IPS-15b (cell line): Measurements from ENCODE around the gene TIMD4.
"Not testable (repeated sequence)": the region's sequence is repeated elsewhere in the genome, so short reads cannot be mapped to it uniquely, and the experiment has no call there.

Experiments
- H3K27me3 ChIP-seq: one replicate; pipeline ENCODE4 v1.6.1; 2013; ENCODE audit warnings: low read length; ENCODE audit not compliant: control insufficient read depth, insufficient read depth
- H3K36me3 ChIP-seq: one replicate; pipeline ENCODE4 v1.6.1; 2013; ENCODE audit warnings: low read length; ENCODE audit not compliant: control insufficient read depth, insufficient read depth
- H3K4me1 ChIP-seq: one replicate; pipeline ENCODE4 v1.6.1; 2013; ENCODE audit warnings: mild to moderate bottlenecking, low read length; ENCODE audit not compliant: control insufficient read depth, insufficient read depth
- H3K4me3 ChIP-seq: one replicate; pipeline ENCODE4 v1.5.1; 2013; ENCODE audit warnings: low read depth, low read length
- H3K9ac ChIP-seq: one replicate; pipeline ENCODE4 v1.6.1; 2013; ENCODE audit warnings: low read depth, mild to moderate bottlenecking, low read length
- H3K9me3 ChIP-seq: one replicate; pipeline ENCODE4 v1.6.1; 2013; ENCODE audit warnings: mild to moderate bottlenecking, low read length; ENCODE audit not compliant: control insufficient read depth, insufficient read depth

The TIMD4 gene

GRCh38 chr5:156963125-156963524 lies at the start of gene TIMD4:
Gene TIMD4, minus strand, starts transcription at chr5:156963226. Its CDS starts 28 bp downstream, at chr5:156963198.
- no peaks in the 10 kb centered on the region for H3K9me3 ChIP-seq
- H3K36me3 ChIP-seq: no peaks in the 10 kb centered on the region
- no peaks in the 10 kb centered on the region for H3K27me3 ChIP-seq
- H3K4me3 ChIP-seq: no peak within 1 kb of the TSS
- H3K9ac ChIP-seq: no peak within 1 kb of the TSS
- H3K4me1 ChIP-seq: no peaks in the 10 kb centered on the region

DNA sequence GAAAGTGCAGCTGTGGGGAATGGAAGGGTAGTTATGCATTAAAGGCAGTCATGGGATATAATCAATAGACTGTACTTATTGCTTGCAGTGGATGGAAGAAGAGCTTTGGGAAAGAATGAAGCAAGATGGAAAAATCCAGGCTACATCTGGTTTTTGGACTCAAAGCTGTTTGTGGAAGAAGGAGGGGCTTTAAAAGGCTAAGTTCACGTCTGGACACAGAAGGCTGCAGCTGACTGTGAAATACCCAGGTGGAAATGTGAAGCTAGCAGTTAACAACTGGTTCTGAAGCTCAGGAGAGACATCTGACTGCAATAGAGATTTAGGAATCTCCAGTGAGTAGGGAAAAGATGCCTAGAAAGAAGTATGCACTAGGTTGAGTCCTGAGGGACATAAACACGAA lies 43.2 kb upstream of the TIMD4 start:
- no peak overlapping the region for H3K9ac ChIP-seq
- no peaks in the 10 kb centered on the region for H3K4me1 ChIP-seq
- no peak overlapping the region for H3K4me3 ChIP-seq
- no peaks in the 10 kb centered on the region for H3K36me3 ChIP-seq
- H3K27me3 ChIP-seq: no peaks in the 10 kb centered on the region
- H3K9me3 ChIP-seq: no peaks in the 10 kb centered on the region

DNA sequence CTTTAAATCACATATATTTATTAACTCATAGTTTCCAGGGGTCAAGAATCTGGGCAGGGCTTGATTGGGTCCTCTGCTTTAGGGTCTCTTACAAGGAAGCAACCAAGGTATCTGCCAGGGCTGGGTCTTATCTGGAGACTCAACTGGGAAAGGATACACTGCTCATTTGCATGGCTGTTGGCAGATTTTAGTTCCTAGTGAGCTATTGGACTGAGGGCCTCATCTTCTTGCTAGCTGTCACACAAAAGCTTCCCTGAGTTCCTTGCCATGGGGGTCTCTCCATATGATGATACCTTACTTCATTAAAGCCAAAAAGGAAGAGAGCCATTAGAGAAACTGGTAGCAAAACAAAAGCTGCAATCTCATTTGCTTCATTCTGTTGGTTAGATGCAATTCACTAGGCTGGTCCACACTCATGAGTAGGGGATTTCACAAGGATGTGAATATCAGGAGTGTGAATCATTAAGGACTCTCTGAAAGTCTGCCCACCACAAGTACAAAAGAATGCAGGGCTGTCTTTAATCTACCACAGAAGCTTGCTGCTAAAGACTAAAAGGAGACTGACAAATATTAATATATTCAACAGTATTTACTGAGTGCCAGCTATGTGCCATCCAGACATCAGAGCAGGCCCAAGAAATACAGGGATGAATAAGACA lies 42.0 kb upstream of the TIMD4 start:
- H3K4me1 ChIP-seq: no peaks in the 10 kb centered on the region
- no peaks in the 10 kb centered on the region for H3K27me3 ChIP-seq
- no peak overlapping the region for H3K4me3 ChIP-seq
- no peaks in the 10 kb centered on the region for H3K36me3 ChIP-seq
- no peak overlapping the region for H3K9ac ChIP-seq
- no peaks in the 10 kb centered on the region for H3K9me3 ChIP-seq

DNA sequence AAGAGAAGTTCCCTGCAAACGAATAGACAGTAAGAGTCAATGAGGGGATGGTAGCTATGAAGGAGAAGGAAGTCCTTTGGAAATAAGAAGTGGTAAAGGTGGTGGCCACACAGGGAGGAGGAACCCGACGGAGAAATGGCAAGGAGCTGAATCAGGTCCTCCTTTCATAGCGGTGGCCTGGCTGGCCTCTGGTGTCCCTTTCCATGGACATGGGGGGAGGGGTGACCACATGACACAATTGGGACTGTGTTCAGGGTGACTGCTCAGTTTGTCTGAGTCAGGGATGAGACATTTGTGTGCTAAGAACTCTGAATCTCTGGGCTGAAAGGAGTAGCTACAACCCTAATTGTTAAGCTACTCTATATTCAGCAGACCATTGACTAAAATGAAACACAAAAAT lies 28.7 kb upstream of the TIMD4 start:
- H3K9ac ChIP-seq: no peak overlapping the region

DNA sequence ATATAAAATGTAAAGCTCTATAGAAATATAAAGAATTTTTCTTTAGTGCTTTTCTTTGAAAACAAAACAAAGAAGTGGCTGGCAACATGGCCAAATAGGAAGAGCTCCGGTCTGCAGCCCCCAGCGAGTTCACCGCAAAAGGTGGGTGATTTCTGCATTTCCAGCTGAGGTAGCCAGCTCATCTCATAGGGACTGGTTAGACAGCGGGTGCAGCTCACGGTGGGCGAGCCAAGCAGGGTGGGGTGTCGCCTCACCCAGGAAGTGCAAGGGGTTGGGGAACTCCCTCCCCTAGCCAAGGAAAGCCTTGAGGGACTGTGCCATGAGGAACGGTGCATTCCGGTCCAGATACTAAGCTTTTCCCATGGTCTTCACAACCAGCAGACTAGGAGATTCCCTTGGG lies 21.0 kb upstream of the TIMD4 start:
- Histone ChIP-seq H3K27me3 (no peaks in the 10 kb centered on the region), H3K4me1 (no peaks in the 10 kb centered on the region), H3K9ac (no peak overlapping the region), H3K4me3 (no peak overlapping the region), H3K36me3 (no peaks in the 10 kb centered on the region), H3K9me3 (no peaks in the 10 kb centered on the region)

More for the DNA sequence above, 28.7 kb upstream of the TIMD4 start:
- H3K4me3 ChIP-seq: no peak overlapping the region
- no peaks in the 10 kb centered on the region for H3K27me3 ChIP-seq
- H3K4me1 ChIP-seq: no peaks in the 10 kb centered on the region
- no peaks in the 10 kb centered on the region for H3K9me3 ChIP-seq
- H3K36me3 ChIP-seq: no peaks in the 10 kb centered on the region

- H3K9ac ChIP-seq: no peak overlapping the region
- no peaks in the 10 kb centered on the region for H3K9me3 ChIP-seq
- H3K4me3 ChIP-seq: no peak overlapping the region
- no peaks in the 10 kb centered on the region for H3K4me1 ChIP-seq
- H3K36me3 ChIP-seq: no peaks in the 10 kb centered on the region
- H3K27me3 ChIP-seq: no peaks in the 10 kb centered on the region
Observed at GRCh38 chr5:156981481-156981880, 18.5 kb upstream of the TIMD4 start.

DNA sequence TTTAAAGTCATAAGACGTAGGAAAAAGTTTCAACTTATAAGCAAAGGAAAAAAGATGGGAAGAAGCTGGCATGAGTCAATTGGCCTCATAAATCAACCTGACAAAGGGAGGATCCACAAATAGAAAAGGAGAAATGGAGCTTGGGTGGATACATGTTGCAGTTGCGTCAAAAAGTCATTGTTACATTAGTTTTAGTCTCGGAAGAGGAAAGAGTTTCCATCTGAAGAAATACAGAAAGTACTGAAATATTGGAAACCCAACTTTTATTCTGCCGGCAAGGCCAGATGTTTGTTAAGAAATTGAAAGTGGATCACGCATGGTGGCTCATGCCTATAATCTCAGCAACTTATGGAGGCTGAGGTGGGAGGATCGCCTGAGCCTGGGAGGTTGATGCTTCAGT lies 11.3 kb upstream of the TIMD4 start:
- Histone ChIP-seq H3K27me3 (no peaks in the 10 kb centered on the region), H3K9me3 (no peaks in the 10 kb centered on the region), H3K4me1 (no peaks in the 10 kb centered on the region), H3K9ac (no peak overlapping the region), H3K4me3 (no peak overlapping the region), H3K36me3 (no peaks in the 10 kb centered on the region)

- Histone ChIP-seq H3K4me3 (no peak overlapping the region), H3K9me3 (no peaks in the 10 kb centered on the region), H3K9ac (no peak overlapping the region), H3K36me3 (no peaks in the 10 kb centered on the region), H3K27me3 (no peaks in the 10 kb centered on the region), H3K4me1 (no peaks in the 10 kb centered on the region)
Observed at GRCh38 chr5:156971848-156972525, 9.0 kb upstream of the TIMD4 start.

- Histone ChIP-seq H3K9me3 (no peaks in the 10 kb centered on the region), H3K4me1 (no peaks in the 10 kb centered on the region), H3K4me3 (no peak overlapping the region), H3K27me3 (no peaks in the 10 kb centered on the region), H3K36me3 (no peaks in the 10 kb centered on the region), H3K9ac (no peak overlapping the region)
Observed at GRCh38 chr5:156971415-156971814, 8.4 kb upstream of the TIMD4 start.

DNA sequence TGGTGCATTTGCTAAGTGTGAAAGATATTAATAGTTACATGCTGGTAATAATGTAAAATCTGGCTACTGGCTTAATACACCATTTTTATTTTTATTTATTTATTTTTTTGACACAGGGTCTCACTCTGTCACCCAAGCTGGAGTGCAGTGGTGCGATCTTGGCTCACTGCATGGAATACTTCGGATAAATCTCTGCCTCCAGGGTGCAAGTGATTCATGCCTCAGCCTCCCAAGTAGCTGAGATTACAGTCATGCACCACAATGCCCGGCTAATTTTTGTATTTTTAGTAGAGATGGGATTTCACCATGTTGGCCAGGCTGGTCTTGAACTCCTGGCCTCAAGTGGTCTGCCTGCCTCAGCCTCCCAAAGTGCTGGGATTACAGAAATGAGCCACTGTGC lies 4.4 kb upstream of the TIMD4 start:
- H3K27me3 ChIP-seq, H3K4me3 ChIP-seq, H3K9ac ChIP-seq, H3K4me1 ChIP-seq, H3K36me3 ChIP-seq, H3K9me3 ChIP-seq: not testable (repeated sequence)

GRCh38 chr5:156956321-156956720 lies 6.7 kb downstream of the TIMD4 start:
- no peaks in the 10 kb centered on the region for H3K9me3 ChIP-seq
- H3K9ac ChIP-seq: no peak overlapping the region
- no peaks in the 10 kb centered on the region for H3K27me3 ChIP-seq
- H3K4me3 ChIP-seq: no peak overlapping the region
- peaks cover 6% of the 10 kb centered on the region for H3K4me1 ChIP-seq
- H3K36me3 ChIP-seq: no peaks in the 10 kb centered on the region

GRCh38 chr5:156951359-156951758 lies 11.7 kb downstream of the TIMD4 start:
- peaks cover 2% of the 10 kb centered on the region for H3K4me1 ChIP-seq
- no peaks in the 10 kb centered on the region for H3K36me3 ChIP-seq
- no peak overlapping the region for H3K9ac ChIP-seq
- H3K9me3 ChIP-seq: no peaks in the 10 kb centered on the region
- H3K27me3 ChIP-seq: no peaks in the 10 kb centered on the region
- no peak overlapping the region for H3K4me3 ChIP-seq
